HCT116 (cell line): ENCODE data around the gene SELENOS. TPM values are rescaled to one million over a fixed set of nuclear protein-coding genes. Genes with fewer than 3 reads are reported as not detected.

Source experiments
- ATAC-seq: fragments of 200-7000 bp; cut with Tn5 transposase; 2 replicates; pipeline ENCODE4 v1.9.1; 2020; ENCODE audit warnings: mild to moderate bottlenecking, moderate library complexity
- BruUV-seq: library from RNA; stranded (reverse); fragments of 400-500 nt; replicated peaks from 2 replicates; lab custom pipeline; 2021; lab: Mats Ljungman, UMichigan
- CTCF ChIA-PET: fragments of 300-600 bp; sonication (Branson Sonifier 250); formaldehyde crosslinking; loops from one replicate; lab custom pipeline; 2021; ENCODE audit warnings: antibody characterized with exemption; lab: Charles Lee
- POLR2A ChIA-PET: fragments of 300-600, 350-600 bp; sonication (Branson Sonifier 250); formaldehyde crosslinking; loops from one replicate; lab custom pipeline; 2021; ENCODE audit warnings: antibody characterized with exemption; lab: Charles Lee
- RAD21 ChIA-PET, 2 experiments: fragments of 300-600 bp; sonication (Branson Sonifier 250); formaldehyde crosslinking; loops; one replicate each; lab custom pipeline; 2023; ENCODE audit warnings: low total read pairs in 2 of 2; ENCODE audit not compliant: uncharacterized antibody in 2 of 2, unreplicated experiment in 2 of 2, low non-redundant PET in 1 of 2; lab: Charles Lee
- DNase-seq: peaks from one replicate; pipeline ENCODE4 v3.0.0-alpha.2; 2010; ENCODE audit warnings: low read depth, low spot score
- H2AFZ ChIP-seq: fragments of 200-600 bp; shearing (Covaris generic), sonication (generic); 2 replicates; pipeline ENCODE4 v1.6.1; 2017; ENCODE audit warnings: low read depth, mixed run types, mixed read lengths, antibody characterized with exemption, low read length; ENCODE audit not compliant: poor library complexity, severe bottlenecking
- H3K27ac ChIP-seq: 2 replicates; pipeline ENCODE4 v1.5.1; 2012; ENCODE audit warnings: low read depth, low read length
- H3K27me3 ChIP-seq: fragments of 200-600 bp; sonication (generic); 2 replicates; pipeline ENCODE4 v1.6.1; 2016; ENCODE audit warnings: mixed run types, low read length, mixed read lengths; ENCODE audit not compliant: insufficient read depth
- H3K36me3 ChIP-seq, 2 experiments: fragments of 200-500 bp in 1 of 2; fragments of 200-600 bp in 1 of 2; sonication (Bioruptor generic) in 1 of 2; sonication (generic) in 1 of 2; 2 replicates each; pipeline versions ENCODE4 v1.5.1 to v1.6.1; 2014 to 2016; ENCODE audit warnings: low read length in 2 of 2, inconsistent platforms in 1 of 2, mixed read lengths in 1 of 2, mixed run types in 1 of 2; ENCODE audit not compliant: insufficient read depth in 2 of 2, control insufficient read depth in 1 of 2
- H3K4me1 ChIP-seq, 2 experiments: fragments of 200-600 bp in 1 of 2; sonication (generic) in 1 of 2; 2 replicates each; pipeline versions ENCODE4 v1.5.1 to v1.6.1; 2012 to 2017; ENCODE audit warnings: low read length in 2 of 2, inconsistent platforms in 1 of 2, mild to moderate bottlenecking in 1 of 2, mixed read lengths in 1 of 2, mixed run types in 1 of 2, moderate library complexity in 1 of 2; ENCODE audit not compliant: insufficient read depth in 2 of 2, control insufficient read depth in 1 of 2
- H3K4me2 ChIP-seq: fragments of 200-600 bp; sonication (generic); 2 replicates; pipeline ENCODE4 v1.6.1; 2017; ENCODE audit warnings: mixed run types, low read length, mixed read lengths
- H3K4me3 ChIP-seq, 2 experiments: fragments of 200-600 bp in 1 of 2; sonication (generic) in 1 of 2; replicated peaks in 1 of 2; 2 replicates each; pipeline ENCODE4 v1.5.1; 2011 to 2016; ENCODE audit warnings: low read length in 2 of 2, control low read depth in 1 of 2, low read depth in 1 of 2, mild to moderate bottlenecking in 1 of 2, mixed read lengths in 1 of 2, mixed run types in 1 of 2
- H3K79me2 ChIP-seq: fragments of 200-600 bp; sonication (generic); 2 replicates; pipeline ENCODE4 v1.6.1; 2017; ENCODE audit warnings: mild to moderate bottlenecking, mixed run types, low read length, moderate library complexity, mixed read lengths; ENCODE audit not compliant: insufficient read depth
- H3K9ac ChIP-seq: fragments of 200-600 bp; sonication (generic); 2 replicates; pipeline ENCODE4 v1.6.1; 2016; ENCODE audit warnings: low read length, mixed read lengths
- H3K9me2 ChIP-seq: fragments of 200-600 bp; sonication (generic), shearing (Covaris generic); 2 replicates; pipeline ENCODE4 v1.6.1; 2017; ENCODE audit warnings: mixed run types, mild to moderate bottlenecking, moderate library complexity; ENCODE audit not compliant: insufficient read depth
- H3K9me3 ChIP-seq, 2 experiments: fragments of 200-500 bp in 1 of 2; fragments of 200-600 bp in 1 of 2; sonication (Bioruptor generic) in 1 of 2; sonication (generic) in 1 of 2; 2 replicates each; pipeline ENCODE4 v1.6.1; 2014 to 2017; ENCODE audit warnings: low read length in 2 of 2, mixed read lengths in 2 of 2, inconsistent platforms in 1 of 2, low read depth in 1 of 2, mild to moderate bottlenecking in 1 of 2, mixed run types in 1 of 2, moderate library complexity in 1 of 2; ENCODE audit not compliant: control insufficient read depth in 1 of 2, insufficient read depth in 1 of 2
- H4K20me1 ChIP-seq: fragments of 200-600 bp; sonication (generic), shearing (Covaris generic); 2 replicates; pipeline ENCODE4 v1.6.1; 2017; ENCODE audit warnings: mixed run types, mild to moderate bottlenecking, moderate library complexity; ENCODE audit not compliant: insufficient read depth
- ATF3 ChIP-seq: IDR thresholded peaks from 2 replicates; pipeline ENCODE4 v1.6.1; 2012
- CBX3 ChIP-seq: IDR thresholded peaks from 2 replicates; pipeline ENCODE4 v1.6.1; 2012; ENCODE audit warnings: low read depth
- CEBPB ChIP-seq: IDR thresholded peaks from 2 replicates; pipeline ENCODE4 v1.6.1; 2012; ENCODE audit warnings: low read depth
- EGR1 ChIP-seq: IDR thresholded peaks from 2 replicates; pipeline ENCODE4 v1.6.1; 2012; ENCODE audit warnings: low read depth
- ELF1 ChIP-seq: IDR thresholded peaks from 2 replicates; pipeline ENCODE4 v1.6.1; 2012; ENCODE audit warnings: low read depth, borderline replicate concordance
- FOSL1 ChIP-seq: IDR thresholded peaks from 2 replicates; pipeline ENCODE4 v1.6.1; 2012; ENCODE audit warnings: low read depth
- JUND ChIP-seq: IDR thresholded peaks from 2 replicates; pipeline ENCODE4 v1.6.1; 2012
- POLR2A ChIP-seq: IDR thresholded peaks from 2 replicates; pipeline ENCODE4 v1.7.0; 2011; ENCODE audit warnings: borderline replicate concordance; ENCODE audit not compliant: insufficient read depth, insufficient read length; ENCODE audit errors: extremely low read depth
- POLR2AphosphoS5 ChIP-seq: IDR thresholded peaks from 2 replicates; pipeline ENCODE4 v1.6.1; 2011; ENCODE audit warnings: mild to moderate bottlenecking, low read depth, low read length, moderate library complexity
- RAD21 ChIP-seq: IDR thresholded peaks from 2 replicates; pipeline ENCODE4 v1.6.1; 2012; ENCODE audit warnings: low read depth, mild to moderate bottlenecking
- REST ChIP-seq: IDR thresholded peaks from 2 replicates; pipeline ENCODE4 v1.6.1; 2012; ENCODE audit warnings: low read depth
- SIN3A ChIP-seq: IDR thresholded peaks from 2 replicates; pipeline ENCODE4 v1.6.1; 2012; ENCODE audit warnings: low read depth
- SP1 ChIP-seq: IDR thresholded peaks from 2 replicates; pipeline ENCODE4 v1.6.1; 2012; ENCODE audit warnings: low read depth
- SRF ChIP-seq: IDR thresholded peaks from 2 replicates; pipeline ENCODE4 v1.6.1; 2012; ENCODE audit warnings: low read depth
- TCF7L2 ChIP-seq: IDR thresholded peaks from 2 replicates; pipeline ENCODE4 v1.7.0; 2011; ENCODE audit warnings: borderline replicate concordance, inconsistent platforms; ENCODE audit not compliant: insufficient read depth, insufficient read length; ENCODE audit errors: extremely low read depth
- YY1 ChIP-seq: IDR thresholded peaks from 2 replicates; pipeline ENCODE4 v1.6.1; 2011; ENCODE audit warnings: low read length, low read depth, moderate library complexity, mild to moderate bottlenecking; ENCODE audit not compliant: insufficient replicate concordance; ENCODE audit errors: extremely low read depth
- ZFX ChIP-seq: fragments of 450-650 bp; IDR thresholded peaks from 2 replicates; pipeline ENCODE4 v1.6.1; 2017
- ZNF274 ChIP-seq: fragments of 200-500 bp; sonication (Bioruptor generic); IDR thresholded peaks from 2 replicates; pipeline ENCODE4 v1.6.1; 2014; ENCODE audit warnings: mild to moderate bottlenecking, low read depth, low read length, inconsistent platforms
- intact Hi-C: fragments of 100-400 bp; cut with micrococcal nuclease; formaldehyde crosslinking; loops from 2 replicates; pipeline ENCODE4 v1.10.0; 2022
- total RNA-seq: library from RNA; stranded (reverse); gene quantifications from one replicate; pipeline ENCODE4 v1.2.1, GENCODE V29; 2021; ENCODE audit not compliant: unreplicated experiment
- TF ChIP-seq, protein P1 (sequence below): IDR thresholded peaks from 2 replicates; pipeline ENCODE4 v1.6.1; 2011; ENCODE audit warnings: mild to moderate bottlenecking, low read length, moderate library complexity; ENCODE audit not compliant: insufficient replicate concordance; ENCODE audit errors: extremely low read depth
- TF ChIP-seq, protein P2 (sequence below): IDR thresholded peaks from 2 replicates; pipeline ENCODE4 v1.6.1; 2012

Gene SELENOS
- total RNA-seq, 1 experiment from 2014 or later = 45.6 TPM

GRCh38 chr15:101264911-101265641 lies 12.2 kb downstream of the SELENOS start:
- ChIA-PET POLR2A (no interaction called here), RAD21 (no interaction called here), CTCF (no interaction called here)
- Histone ChIP-seq H4K20me1 (no peaks in the 10 kb centered on the region), H3K36me3 (peaks cover 0 to 5% of the 10 kb centered on the region in 2 experiments; a peak in 1 of 4 replicates), H3K9me3 (no peaks in the 10 kb centered on the region), H3K27ac (no peak overlapping the region), H3K4me3 (no peak overlapping the region), H3K27me3 (no peaks in the 10 kb centered on the region), H2AFZ (no peak overlapping the region), H3K79me2 (no peaks in the 10 kb centered on the region), H3K9ac (no peak overlapping the region), H3K4me1 (no peaks in the 10 kb centered on the region), H3K9me2 (no peaks in the 10 kb centered on the region), H3K4me2 (no peak overlapping the region)
- ATAC-seq = no peak
- no TSS peak for BruUV-seq
- no peak for DNase-seq
- no peak for TF ChIP-seq REST
- no peak for TF ChIP-seq ELF1
- no peak for TF ChIP-seq CEBPB
- no peak for TF ChIP-seq RAD21
- TF ChIP-seq, protein P1, sequence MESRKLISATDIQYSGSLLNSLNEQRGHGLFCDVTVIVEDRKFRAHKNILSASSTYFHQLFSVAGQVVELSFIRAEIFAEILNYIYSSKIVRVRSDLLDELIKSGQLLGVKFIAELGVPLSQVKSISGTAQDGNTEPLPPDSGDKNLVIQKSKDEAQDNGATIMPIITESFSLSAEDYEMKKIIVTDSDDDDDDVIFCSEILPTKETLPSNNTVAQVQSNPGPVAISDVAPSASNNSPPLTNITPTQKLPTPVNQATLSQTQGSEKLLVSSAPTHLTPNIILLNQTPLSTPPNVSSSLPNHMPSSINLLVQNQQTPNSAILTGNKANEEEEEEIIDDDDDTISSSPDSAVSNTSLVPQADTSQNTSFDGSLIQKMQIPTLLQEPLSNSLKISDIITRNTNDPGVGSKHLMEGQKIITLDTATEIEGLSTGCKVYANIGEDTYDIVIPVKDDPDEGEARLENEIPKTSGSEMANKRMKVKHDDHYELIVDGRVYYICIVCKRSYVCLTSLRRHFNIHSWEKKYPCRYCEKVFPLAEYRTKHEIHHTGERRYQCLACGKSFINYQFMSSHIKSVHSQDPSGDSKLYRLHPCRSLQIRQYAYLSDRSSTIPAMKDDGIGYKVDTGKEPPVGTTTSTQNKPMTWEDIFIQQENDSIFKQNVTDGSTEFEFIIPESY = no peak
- TF ChIP-seq ZNF274 = no peak
- no peak for TF ChIP-seq SP1
- TF ChIP-seq, protein P2, sequence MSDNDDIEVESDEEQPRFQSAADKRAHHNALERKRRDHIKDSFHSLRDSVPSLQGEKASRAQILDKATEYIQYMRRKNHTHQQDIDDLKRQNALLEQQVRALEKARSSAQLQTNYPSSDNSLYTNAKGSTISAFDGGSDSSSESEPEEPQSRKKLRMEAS = no peak
- TF ChIP-seq POLR2A = no peak
- TF ChIP-seq FOSL1 = no peak
- no peak for TF ChIP-seq JUND
- TF ChIP-seq YY1 = no peak
- no peak for TF ChIP-seq ATF3
- no peak for TF ChIP-seq CBX3
- no peak for TF ChIP-seq EGR1
- TF ChIP-seq SRF = no peak
- TF ChIP-seq POLR2AphosphoS5 = no peak
- no peak for TF ChIP-seq TCF7L2
- no peak for TF ChIP-seq ZFX
- no peak for TF ChIP-seq SIN3A
- intact Hi-C loops = no loop called here
